NCI-H2227 treated with DMSO at 0.1 percent for 48 hours (cell line): ENCODE results near the gene OR1J1.

Source experiments
- DNase-seq: peaks from one replicate; lab custom pipeline; 2025; lab: John Stamatoyannopoulos, UW

Gene OR1J1

GRCh38 chr9:122477826-122478225 is at the start of gene OR1J1:
Gene OR1J1, minus strand, starts transcription at chr9:122477926. Its CDS starts 0 bp downstream, at chr9:122477926.
- no peak for DNase-seq

GRCh38 chr9:122527193-122527592 is 49.5 kb upstream of the OR1J1 start, which contains the start of gene OR1N1:
Gene OR1N1, minus strand, starts transcription at chr9:122527293. Its CDS starts 0 bp downstream, at chr9:122527293.
- no peak for DNase-seq

GRCh38 chr9:122526602-122527001 is 48.9 kb upstream of the OR1J1 start:
- no peak for DNase-seq

- no peak for DNase-seq
These were observed 41.6 kb upstream of the OR1J1 start for GRCh38 chr9:122519376-122519775.

- no peak for DNase-seq
These were observed 41.1 kb upstream of the OR1J1 start, which contains the start of gene OR1J4 for GRCh38 chr9:122518841-122519240. Gene OR1J4, plus strand, starts transcription at chr9:122519141. Its CDS starts 0 bp downstream, at chr9:122519141.

GRCh38 chr9:122518226-122518625 is 40.5 kb upstream of the OR1J1 start:
- no peak for DNase-seq

- no peak for DNase-seq
These were observed 32.8 kb upstream of the OR1J1 start, which contains the start of gene OR1J2 for GRCh38 chr9:122510502-122510901. Gene OR1J2, plus strand, starts transcription at chr9:122510802. Its CDS starts 0 bp downstream, at chr9:122510802.

GRCh38 chr9:122506964-122507363 is 29.2 kb upstream of the OR1J1 start:
- DNase-seq = no peak

- no peak for DNase-seq
These were observed 21.2 kb upstream of the OR1J1 start for GRCh38 chr9:122498883-122499288.

- no peak for DNase-seq
These were observed 1.3 kb upstream of the OR1J1 start for GRCh38 chr9:122479062-122479461.

- DNase-seq = no peak
These were observed 380 bp downstream of the OR1J1 start for GRCh38 chr9:122477346-122477745.

GRCh38 chr9:122475717-122476116 is 2.0 kb downstream of the OR1J1 start:
- DNase-seq = no peak

- DNase-seq = no peak
These were observed 3.2 kb downstream of the OR1J1 start for GRCh38 chr9:122474561-122474960.

GRCh38 chr9:122468735-122469134 is 9.0 kb downstream of the OR1J1 start:
- DNase-seq = no peak

- DNase-seq = no peak
These were observed 11.3 kb downstream of the OR1J1 start for GRCh38 chr9:122466456-122466855.

- peak; percentile 15 for DNase-seq
These were observed 12.8 kb downstream of the OR1J1 start for GRCh38 chr9:122464633-122465567.

GRCh38 chr9:122463828-122464632 is 13.7 kb downstream of the OR1J1 start:
- peak; percentile 23 for DNase-seq

- no peak for DNase-seq
These were observed 19.9 kb downstream of the OR1J1 start for GRCh38 chr9:122457787-122458186.

- no peak for DNase-seq
These were observed 21.6 kb downstream of the OR1J1 start for GRCh38 chr9:122456123-122456522.

- DNase-seq = no peak
These were observed 24.0 kb downstream of the OR1J1 start for GRCh38 chr9:122453677-122454135.

- DNase-seq = no peak
These were observed 30.8 kb downstream of the OR1J1 start for GRCh38 chr9:122446819-122447484.
